ENCODE measurements around the gene BFSP2. TPM values are rescaled to one million over a fixed set of nuclear protein-coding genes. Genes with fewer than 3 reads are reported as not detected.
A peak's percentile ranks its signal among the peaks of the same experiment; 100 is the strongest.
"Not testable (repeated sequence)": the region's sequence is repeated elsewhere in the genome, so short reads cannot be mapped to it uniquely, and the experiment has no call there.

BFSP2 gene
- total and polyA plus RNA-seq, 10 donors: 1.5 to 52.5 (median 3.1) TPM; not detected in 1

DNA sequence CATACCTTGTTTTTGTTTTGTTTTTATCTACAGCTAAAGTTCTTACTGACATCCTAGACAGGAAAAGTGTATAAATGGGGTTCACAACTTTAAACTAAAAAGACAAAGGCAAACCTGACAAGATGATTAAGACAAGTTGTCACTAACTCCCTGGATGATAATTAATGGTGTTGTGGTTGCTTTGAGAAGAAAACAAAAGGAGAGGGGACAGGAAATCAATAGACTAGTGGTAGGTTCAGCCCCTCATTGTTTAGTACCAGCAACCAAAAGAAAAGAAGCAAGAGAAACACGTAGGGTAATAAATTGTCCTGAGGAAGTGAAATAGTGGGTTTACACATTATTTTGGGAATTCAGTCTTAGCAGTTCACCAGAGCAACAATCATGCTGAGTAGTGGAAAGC lies 78.8 kb downstream of the BFSP2 start:
- intact Hi-C loops (cut with DNase I; ENCODE audit: low total_unique reads): no loop called here
- Histone ChIP-seq H3K4me3 (no peak overlapping the region), H3K27me3 (replicated peaks in 1 of 7) (no peaks in the 10 kb centered on the region), H3K4me1 (peaks cover 13 to 63% (median 39%) of the 10 kb centered on the region in 6 donors), H3K27ac (peak overlapping the region in 4 of 8 donors; percentile 70 to 84 (median 76)), H3K36me3 (no peaks in the 10 kb centered on the region), H3K9me3 (no peaks in the 10 kb centered on the region)
- TF ChIP-seq POLR2A (IDR thresholded peaks at IDR 0.05): no peak
- no peak for TF ChIP-seq POLR2AphosphoS5 (IDR thresholded peaks at IDR 0.05)
- TF ChIP-seq, protein P1, sequence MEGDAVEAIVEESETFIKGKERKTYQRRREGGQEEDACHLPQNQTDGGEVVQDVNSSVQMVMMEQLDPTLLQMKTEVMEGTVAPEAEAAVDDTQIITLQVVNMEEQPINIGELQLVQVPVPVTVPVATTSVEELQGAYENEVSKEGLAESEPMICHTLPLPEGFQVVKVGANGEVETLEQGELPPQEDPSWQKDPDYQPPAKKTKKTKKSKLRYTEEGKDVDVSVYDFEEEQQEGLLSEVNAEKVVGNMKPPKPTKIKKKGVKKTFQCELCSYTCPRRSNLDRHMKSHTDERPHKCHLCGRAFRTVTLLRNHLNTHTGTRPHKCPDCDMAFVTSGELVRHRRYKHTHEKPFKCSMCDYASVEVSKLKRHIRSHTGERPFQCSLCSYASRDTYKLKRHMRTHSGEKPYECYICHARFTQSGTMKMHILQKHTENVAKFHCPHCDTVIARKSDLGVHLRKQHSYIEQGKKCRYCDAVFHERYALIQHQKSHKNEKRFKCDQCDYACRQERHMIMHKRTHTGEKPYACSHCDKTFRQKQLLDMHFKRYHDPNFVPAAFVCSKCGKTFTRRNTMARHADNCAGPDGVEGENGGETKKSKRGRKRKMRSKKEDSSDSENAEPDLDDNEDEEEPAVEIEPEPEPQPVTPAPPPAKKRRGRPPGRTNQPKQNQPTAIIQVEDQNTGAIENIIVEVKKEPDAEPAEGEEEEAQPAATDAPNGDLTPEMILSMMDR (IDR thresholded peaks at IDR 0.05 in 8 of 11, conservative IDR thresholded peaks at IDR 0.05 in 3 of 11): no peak
- WGBS, 5 donors: 23 to 44% (median 31%) methylated on average over 1 of the region's 1 CpG
- no peak for DNase-seq

DNA sequence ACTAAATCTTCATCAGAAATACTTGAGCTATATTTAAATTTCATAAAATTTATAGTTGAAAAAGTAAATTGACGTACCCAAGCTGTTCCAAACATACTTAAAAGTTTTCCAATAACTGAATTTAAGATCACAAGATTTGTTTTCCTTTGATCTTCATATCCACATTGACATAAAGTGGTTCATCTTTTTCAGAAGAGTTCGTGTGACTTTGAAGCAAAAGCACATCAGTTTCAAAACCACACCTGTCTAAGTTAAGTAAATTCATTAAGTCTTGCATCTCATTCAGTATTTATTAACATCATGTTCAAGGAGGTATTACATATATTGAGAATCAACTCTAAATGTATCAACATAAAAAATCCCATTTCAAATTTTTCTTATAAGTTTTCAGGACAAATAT lies 79.5 kb downstream of the BFSP2 start:
- no peak overlapping the region for H3K4me3 ChIP-seq
- TF ChIP-seq, protein P1 (IDR thresholded peaks at IDR 0.05 in 8 of 11, conservative IDR thresholded peaks at IDR 0.05 in 3 of 11): no peak
- TF ChIP-seq POLR2AphosphoS5 (IDR thresholded peaks at IDR 0.05) (no peak), POLR2A (IDR thresholded peaks at IDR 0.05) (no peak)
- H3K27ac ChIP-seq: peak overlapping the region in 1 of 8 donors; percentile 78
- H3K9me3 ChIP-seq: no peaks in the 10 kb centered on the region
- intact Hi-C loops (cut with DNase I; ENCODE audit: low total_unique reads): no loop called here
- WGBS, 5 donors: 69 to 86% (median 83%) methylated on average over 2 of the region's 2 CpGs
- H3K4me1 ChIP-seq: peaks cover 8 to 55% (median 32%) of the 10 kb centered on the region in 6 donors
- no peaks in the 10 kb centered on the region for H3K27me3 ChIP-seq (replicated peaks in 1 of 7)
- H3K36me3 ChIP-seq: no peaks in the 10 kb centered on the region
- no peak for DNase-seq

DNA sequence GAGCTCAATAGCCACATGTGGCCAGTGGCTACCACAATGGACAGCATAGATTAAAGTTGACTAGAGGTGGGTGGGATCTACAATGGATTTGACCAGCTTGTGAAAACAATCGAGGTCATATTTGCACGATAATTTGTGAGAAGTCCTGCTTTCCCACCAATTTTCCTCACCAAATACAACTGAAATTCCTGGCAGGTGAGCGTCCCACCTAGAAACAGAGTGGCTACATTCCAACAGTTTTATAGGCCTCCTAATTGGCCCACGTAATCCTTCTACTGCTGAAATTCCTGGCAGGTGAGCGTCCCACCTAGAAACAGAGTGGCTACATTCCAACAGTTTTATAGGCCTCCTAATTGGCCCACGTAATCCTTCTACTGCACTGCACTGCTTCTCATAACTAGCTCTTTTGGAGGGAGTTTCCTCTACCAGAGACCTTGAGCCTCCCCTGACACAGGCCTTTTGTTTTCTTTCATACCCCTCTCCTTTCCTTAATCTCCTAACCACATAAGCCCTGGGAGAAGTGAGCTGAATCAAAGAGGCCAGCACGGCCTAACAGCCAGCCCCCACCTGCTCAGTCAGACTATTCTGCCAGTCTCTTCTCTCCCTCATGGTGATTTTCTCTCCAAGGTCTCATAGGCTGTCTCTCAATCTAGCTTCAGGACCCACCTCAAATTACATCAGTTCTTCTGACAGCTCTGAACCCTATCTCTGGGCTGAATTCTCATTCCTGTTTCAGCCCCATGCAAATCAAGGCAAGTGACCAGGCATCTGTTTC lies 80.2 kb downstream of the BFSP2 start:
- H3K9me3 ChIP-seq: peaks cover 0 to 4% (median 0%) of the 10 kb centered on the region in 8 donors
- intact Hi-C loops (cut with DNase I; ENCODE audit: low total_unique reads): no loop called here
- H3K27me3 ChIP-seq (replicated peaks in 1 of 7): no peaks in the 10 kb centered on the region
- no peaks in the 10 kb centered on the region for H3K36me3 ChIP-seq
- H3K27ac ChIP-seq: no peak overlapping the region
- peaks cover 2 to 48% (median 25%) of the 10 kb centered on the region in 6 donors for H3K4me1 ChIP-seq
- WGBS, 5 donors: 84 to 87% (median 85%) methylated on average over 7 of the region's 7 CpGs
- H3K4me3 ChIP-seq: no peak overlapping the region
- DNase-seq: no peak
- TF ChIP-seq POLR2A (IDR thresholded peaks at IDR 0.05): no peak
- TF ChIP-seq, protein P1 (IDR thresholded peaks at IDR 0.05 in 8 of 11, conservative IDR thresholded peaks at IDR 0.05 in 3 of 11): no peak
- TF ChIP-seq POLR2AphosphoS5 (IDR thresholded peaks at IDR 0.05): no peak

DNA sequence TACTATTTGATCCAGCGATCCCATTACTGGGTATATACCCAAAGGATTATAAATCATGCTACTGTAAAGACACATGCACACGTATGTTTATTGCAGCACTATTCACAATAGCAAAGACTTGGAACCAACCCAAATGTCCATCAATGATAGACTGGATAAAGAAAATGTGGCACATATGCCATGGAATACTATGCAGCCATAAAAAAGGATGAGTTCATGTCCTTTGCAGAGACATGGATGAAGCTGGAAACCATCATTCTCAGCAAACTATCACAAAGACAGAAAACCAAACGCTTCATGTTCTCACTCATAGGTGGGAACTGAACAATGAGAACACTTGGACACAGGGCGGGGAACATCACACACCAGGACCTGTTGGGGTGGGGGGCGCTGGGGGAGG lies 82.6 kb downstream of the BFSP2 start:
- H3K36me3 ChIP-seq; DNase-seq; H3K27ac ChIP-seq; H3K27me3 ChIP-seq (replicated peaks in 1 of 7); H3K4me3 ChIP-seq; intact Hi-C loops (cut with DNase I; ENCODE audit: low total_unique reads): not testable (repeated sequence)
- peaks cover 0 to 25% (median 5%) of the 10 kb centered on the region in 6 donors for H3K4me1 ChIP-seq
- peaks cover 0 to 17% (median 10%) of the 10 kb centered on the region in 8 donors for H3K9me3 ChIP-seq
- 75 to 87% (median 78%) methylated on average over 5 of the region's 5 CpGs for WGBS, 5 donors
